SK-N-SH (cell line): Measurements from ENCODE around the gene ZPR1. TPM values are rescaled to one million over a fixed set of nuclear protein-coding genes. Genes with fewer than 3 reads are reported as not detected.

Experiments
- CTCF ChIA-PET: fragments of 300-600, 350-600 bp; formaldehyde crosslinking; extraction: SDS; loops from one replicate; lab custom pipeline; 2021; lab: Yijun Ruan, JAX
- POLR2A ChIA-PET: fragments of 350-600 bp; sonication (Branson Sonifier 250); formaldehyde crosslinking; extraction: SDS; loops from one replicate; lab custom pipeline; 2020; ENCODE audit warnings: antibody characterized with exemption, inconsistent platforms; lab: Yijun Ruan, JAX
- DNase-seq: peaks from one replicate; pipeline ENCODE4 v3.0.0; 2012
- H2AFZ ChIP-seq: fragments of 200-600 bp; sonication (generic); 2 replicates; pipeline ENCODE4 v1.8.1; 2016; ENCODE audit warnings: antibody characterized with exemption, mild to moderate bottlenecking, low read depth
- H3F3A ChIP-seq: fragments of 200-600 bp; sonication (generic); replicated peaks from 2 replicates; pipeline ENCODE3; 2016; ENCODE audit warnings: antibody characterized with exemption, mild to moderate bottlenecking; ENCODE audit not compliant: insufficient read depth
- H3K27ac ChIP-seq, 2 experiments: fragments of 200-500 bp in 1 of 2; fragments of 200-600 bp in 1 of 2; sonication (Bioruptor generic) in 1 of 2; sonication (generic), shearing (Covaris generic) in 1 of 2; 2 replicates each; pipeline versions ENCODE4 v1.5.1 to v1.6.1; 2014 to 2016; ENCODE audit warnings: low read depth in 2 of 2, inconsistent platforms in 1 of 2, low read length in 1 of 2, mild to moderate bottlenecking in 1 of 2, mixed read lengths in 1 of 2
- H3K27me3 ChIP-seq: fragments of 200-600 bp; sonication (generic), shearing (Covaris generic); 2 replicates; pipeline ENCODE4 v1.6.1; 2016; ENCODE audit warnings: mixed run types; ENCODE audit not compliant: insufficient read depth
- H3K36me3 ChIP-seq, 2 experiments: fragments of 200-500 bp in 1 of 2; fragments of 200-600 bp in 1 of 2; sonication (Bioruptor generic) in 1 of 2; sonication (generic) in 1 of 2; replicated peaks in 1 of 2; 2 replicates each; pipeline versions ENCODE3 to v1.5.1; 2014 to 2016; ENCODE audit warnings: low read length in 1 of 2, mild to moderate bottlenecking in 1 of 2; ENCODE audit not compliant: insufficient read depth in 2 of 2, control insufficient read depth in 1 of 2
- H3K4me1 ChIP-seq, 2 experiments: fragments of 200-500 bp in 1 of 2; fragments of 200-600 bp in 1 of 2; sonication (Bioruptor generic) in 1 of 2; sonication (generic), shearing (Covaris generic) in 1 of 2; 2 replicates each; pipeline versions ENCODE4 v1.5.1 to v1.6.1; 2014 to 2016; ENCODE audit warnings: low read depth in 1 of 2, low read length in 1 of 2, mixed run types in 1 of 2; ENCODE audit not compliant: insufficient read depth in 2 of 2, control insufficient read depth in 1 of 2
- H3K4me2 ChIP-seq: fragments of 200-600 bp; sonication (generic), shearing (Covaris generic); 2 replicates; pipeline ENCODE4 v1.6.1; 2017; ENCODE audit warnings: mixed run types
- H3K4me3 ChIP-seq, 2 experiments: fragments of 200-500 bp in 1 of 2; fragments of 200-600 bp in 1 of 2; sonication (Bioruptor generic) in 1 of 2; sonication (generic), shearing (Covaris generic) in 1 of 2; 2 replicates each; pipeline versions ENCODE4 v1.5.1 to v1.8.1; 2014 to 2016; ENCODE audit warnings: low read depth in 2 of 2, inconsistent platforms in 1 of 2, low read length in 1 of 2, mild to moderate bottlenecking in 1 of 2, mixed read lengths in 1 of 2, moderate library complexity in 1 of 2
- H3K79me2 ChIP-seq: fragments of 200-600 bp; sonication (generic); 2 replicates; pipeline ENCODE4 v1.8.1; 2017; ENCODE audit warnings: mild to moderate bottlenecking; ENCODE audit not compliant: insufficient read depth
- H3K9ac ChIP-seq: fragments of 200-600 bp; sonication (generic); 2 replicates; pipeline ENCODE4 v1.6.1; 2017; ENCODE audit warnings: mixed run types
- H3K9me2 ChIP-seq: fragments of 200-600 bp; sonication (generic); 2 replicates; pipeline ENCODE4 v1.6.1; 2017; ENCODE audit warnings: mixed run types
- H3K9me3 ChIP-seq: fragments of 200-600 bp; sonication (generic); 2 replicates; pipeline ENCODE4 v1.6.1; 2017; ENCODE audit warnings: mixed run types, mild to moderate bottlenecking, moderate library complexity
- H4K20me1 ChIP-seq: fragments of 200-600 bp; sonication (generic); 2 replicates; pipeline ENCODE4 v1.6.1; 2017; ENCODE audit warnings: mild to moderate bottlenecking, mixed run types; ENCODE audit not compliant: insufficient read depth
- CHD2 ChIP-seq: fragments of 150-350 bp; IDR thresholded peaks from 2 replicates; pipeline ENCODE4 v1.6.1; 2018; ENCODE audit warnings: low read length; ENCODE audit not compliant: partially characterized antibody
- ELF1 ChIP-seq: IDR thresholded peaks from 2 replicates; pipeline ENCODE4 v1.4.0; 2012
- EP300 ChIP-seq, 2 experiments: IDR thresholded peaks; 2 replicates each; pipeline versions ENCODE4 v1.4.0 to v1.6.1; 2012; ENCODE audit warnings: borderline replicate concordance in 1 of 2, low read depth in 1 of 2, low read length in 1 of 2
- EZH2phosphoT487 ChIP-seq: fragments of 200-600 bp; sonication (generic); IDR thresholded peaks from 2 replicates; pipeline ENCODE4 v1.6.1; 2017; ENCODE audit warnings: low read depth, mixed run types, mild to moderate bottlenecking, antibody characterized with exemption, moderate library complexity, borderline replicate concordance
- FOSL2 ChIP-seq: IDR thresholded peaks from 2 replicates; pipeline ENCODE4 v1.4.0; 2012; ENCODE audit warnings: low read depth, mild to moderate bottlenecking, moderate library complexity, borderline replicate concordance
- FOXJ3 ChIP-seq: sonication (generic); formaldehyde crosslinking; IDR thresholded peaks from 2 replicates; pipeline ENCODE4 v1.5.1; 2020; ENCODE audit warnings: mild to moderate bottlenecking, missing genetic modification reagents
- GATA2 ChIP-seq: sonication (generic); formaldehyde crosslinking; IDR thresholded peaks from 2 replicates; pipeline ENCODE4 v1.5.0; 2020; ENCODE audit warnings: mild to moderate bottlenecking, missing genetic modification reagents
- MAX ChIP-seq: IDR thresholded peaks from 2 replicates; pipeline ENCODE4 v1.4.0; 2012; ENCODE audit warnings: low read depth
- MXI1 ChIP-seq: IDR thresholded peaks from 2 replicates; pipeline ENCODE4 v1.6.1; 2012; ENCODE audit warnings: mild to moderate bottlenecking, low read depth, low read length, improper control_type of control experiment
- NFIC ChIP-seq: IDR thresholded peaks from 2 replicates; pipeline ENCODE4 v1.4.0; 2012; ENCODE audit warnings: borderline replicate concordance
- RAD21 ChIP-seq: IDR thresholded peaks from 2 replicates; pipeline ENCODE4 v1.6.1; 2012; ENCODE audit warnings: mild to moderate bottlenecking, low read length
- RCOR1 ChIP-seq: fragments of 150-350 bp; IDR thresholded peaks from 2 replicates; pipeline ENCODE4 v1.6.1; 2017; ENCODE audit warnings: antibody characterized with exemption, low read length
- RFX5 ChIP-seq: IDR thresholded peaks from 2 replicates; pipeline ENCODE4 v1.6.1; 2012; ENCODE audit warnings: mild to moderate bottlenecking, improper control_type of control experiment, low read length
- RXRA ChIP-seq: IDR thresholded peaks from 2 replicates; pipeline ENCODE4 v1.4.0; 2012; ENCODE audit warnings: low read depth, mild to moderate bottlenecking, borderline replicate concordance
- SIN3A ChIP-seq: IDR thresholded peaks from 2 replicates; pipeline ENCODE4 v1.6.1; 2012; ENCODE audit warnings: low read depth, mild to moderate bottlenecking, low read length, moderate library complexity, borderline replicate concordance
- SMC3 ChIP-seq: IDR thresholded peaks from 2 replicates; pipeline ENCODE4 v1.6.1; 2012; ENCODE audit warnings: low read depth, low read length, improper control_type of control experiment
- TAF1 ChIP-seq: IDR thresholded peaks from 2 replicates; pipeline ENCODE4 v1.6.1; 2012; ENCODE audit warnings: low read depth, mild to moderate bottlenecking, low read length, moderate library complexity, borderline replicate concordance
- TCF12 ChIP-seq: IDR thresholded peaks from 2 replicates; pipeline ENCODE4 v1.4.0; 2012
- USF1 ChIP-seq: IDR thresholded peaks from 2 replicates; pipeline ENCODE4 v1.4.0; 2012; ENCODE audit warnings: low read depth, borderline replicate concordance
- WGBS: methylation state at CpG from one replicate; pipeline ENCODE4 v1.1.6; 2017; ENCODE audit warnings: low lambda C conversion rate; 5-methylcytosine and 5-hydroxymethylcytosine counted together
- polyA plus RNA-seq, 3 experiments: library from polyadenylated mRNA; depleted of rRNA; stranded (reverse); fragments of >200 nt; gene quantifications; 2 replicates each; pipeline ENCODE4 v1.2.3, GENCODE V29; 2012
- TF ChIP-seq, protein P1 (sequence below): IDR thresholded peaks from 2 replicates; pipeline ENCODE4 v1.4.0; 2012; ENCODE audit warnings: low read depth, borderline replicate concordance

ZPR1 gene
- polyA plus RNA-seq, 1 of the 3 experiments (the other 2 are of a cell fraction), result 52.4 TPM

GRCh38 chr11:116778556-116778955 is 9.3 kb downstream of the ZPR1 start:
- no peak for TF ChIP-seq TAF1
- no peak for TF ChIP-seq RXRA
- TF ChIP-seq RCOR1, result no peak
- no peak for TF ChIP-seq TCF12
- no peak for TF ChIP-seq USF1
- no peak for TF ChIP-seq CHD2
- no peak for TF ChIP-seq EP300 (IDR thresholded peaks at IDR 0.05; ENCODE audit: borderline replicate concordance in 1 of 2, low read depth in 1 of 2, low read length in 1 of 2)
- no peak for TF ChIP-seq FOSL2
- TF ChIP-seq RFX5, result no peak
- no peak for TF ChIP-seq NFIC
- TF ChIP-seq MXI1, result no peak
- no peak for TF ChIP-seq EZH2phosphoT487
- TF ChIP-seq RAD21, result no peak
- TF ChIP-seq, protein P1, sequence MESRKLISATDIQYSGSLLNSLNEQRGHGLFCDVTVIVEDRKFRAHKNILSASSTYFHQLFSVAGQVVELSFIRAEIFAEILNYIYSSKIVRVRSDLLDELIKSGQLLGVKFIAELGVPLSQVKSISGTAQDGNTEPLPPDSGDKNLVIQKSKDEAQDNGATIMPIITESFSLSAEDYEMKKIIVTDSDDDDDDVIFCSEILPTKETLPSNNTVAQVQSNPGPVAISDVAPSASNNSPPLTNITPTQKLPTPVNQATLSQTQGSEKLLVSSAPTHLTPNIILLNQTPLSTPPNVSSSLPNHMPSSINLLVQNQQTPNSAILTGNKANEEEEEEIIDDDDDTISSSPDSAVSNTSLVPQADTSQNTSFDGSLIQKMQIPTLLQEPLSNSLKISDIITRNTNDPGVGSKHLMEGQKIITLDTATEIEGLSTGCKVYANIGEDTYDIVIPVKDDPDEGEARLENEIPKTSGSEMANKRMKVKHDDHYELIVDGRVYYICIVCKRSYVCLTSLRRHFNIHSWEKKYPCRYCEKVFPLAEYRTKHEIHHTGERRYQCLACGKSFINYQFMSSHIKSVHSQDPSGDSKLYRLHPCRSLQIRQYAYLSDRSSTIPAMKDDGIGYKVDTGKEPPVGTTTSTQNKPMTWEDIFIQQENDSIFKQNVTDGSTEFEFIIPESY, result no peak
- no peak for TF ChIP-seq SMC3
- no peak for TF ChIP-seq SIN3A
- TF ChIP-seq FOXJ3 (CRISPR knock-in tag), result no peak
- Histone ChIP-seq H3K4me2 (no peak overlapping the region), H3K9me2 (no peaks in the 10 kb centered on the region), H3K9me3 (no peaks in the 10 kb centered on the region), H3K27me3 (no peaks in the 10 kb centered on the region), H3K79me2 (no peaks in the 10 kb centered on the region; the same call in 1 of the 2 replicates), H3K36me3 (peaks cover 50 to 68% of the 10 kb centered on the region in 2 experiments), H3K4me1 (peaks cover 0 to 5% of the 10 kb centered on the region in 2 experiments; a peak in 2 of 4 replicates), H4K20me1 (no peaks in the 10 kb centered on the region), H3K27ac (no peak overlapping the region), H2AFZ (no peak overlapping the region), H3F3A (peaks cover 20% of the 10 kb centered on the region), H3K4me3 (no peak overlapping the region), H3K9ac (no peak overlapping the region)
- ChIA-PET POLR2A (no interaction called here), CTCF (interaction anchor here (1.7 to 2.8 kb wide), 2 partner anchors 8 to 327 kb away, joined by 4 to 11 read pairs; partner anchors contain the start of gene ZPR1)
- 97% methylated on average over 4 of the region's 4 CpGs for WGBS
- no peak for DNase-seq

- no peaks in the 10 kb centered on the region for H3K27me3 ChIP-seq
- H3K4me2 ChIP-seq, result no peak overlapping the region
- H3K9me3 ChIP-seq, result no peaks in the 10 kb centered on the region
- peaks cover 24% of the 10 kb centered on the region for H3F3A ChIP-seq
- H3K9me2 ChIP-seq, result no peaks in the 10 kb centered on the region
- H3K27ac ChIP-seq, result no peak overlapping the region
- CTCF ChIA-PET, result interaction anchor here (2.8 kb wide), 1 partner anchor 10 kb away, joined by 11 read pairs; the partner anchor contains the start of gene ZPR1
- no peak for TF ChIP-seq SIN3A
- no peak for TF ChIP-seq ELF1
- no peak for TF ChIP-seq EZH2phosphoT487
- no peak for TF ChIP-seq MAX
- TF ChIP-seq GATA2, result no peak
- TF ChIP-seq, all 33 proteins: peak for 0
- POLR2A ChIA-PET, result no interaction called here
- H4K20me1 ChIP-seq, result no peaks in the 10 kb centered on the region
- no peak overlapping the region for H3K9ac ChIP-seq
- H3K4me1 ChIP-seq, result peaks cover 2 to 8% of the 10 kb centered on the region in 2 experiments; a peak in 3 of 4 replicates
- WGBS, result 97% methylated on average over 7 of the region's 7 CpGs
- no peak overlapping the region for H2AFZ ChIP-seq
- H3K36me3 ChIP-seq, result peaks cover 35 to 53% of the 10 kb centered on the region in 2 experiments
- H3K79me2 ChIP-seq, result peaks cover 7% of the 10 kb centered on the region
- DNase-seq, result no peak
- no peak overlapping the region for H3K4me3 ChIP-seq
Measured at GRCh38 chr11:116777056-116777455, 10.8 kb downstream of the ZPR1 start.
